ENCODE data around the gene ATF6. TPM values are rescaled to one million over a fixed set of nuclear protein-coding genes. Genes with fewer than 3 reads are reported as not detected.

ATF6 gene
- total and polyA plus RNA-seq, 9 of the 15 experiments (the other 6 are each of a cell fraction or from before 2014, with no cell fraction given) = 11.7 to 32.4 (median 20.4) TPM

DNA sequence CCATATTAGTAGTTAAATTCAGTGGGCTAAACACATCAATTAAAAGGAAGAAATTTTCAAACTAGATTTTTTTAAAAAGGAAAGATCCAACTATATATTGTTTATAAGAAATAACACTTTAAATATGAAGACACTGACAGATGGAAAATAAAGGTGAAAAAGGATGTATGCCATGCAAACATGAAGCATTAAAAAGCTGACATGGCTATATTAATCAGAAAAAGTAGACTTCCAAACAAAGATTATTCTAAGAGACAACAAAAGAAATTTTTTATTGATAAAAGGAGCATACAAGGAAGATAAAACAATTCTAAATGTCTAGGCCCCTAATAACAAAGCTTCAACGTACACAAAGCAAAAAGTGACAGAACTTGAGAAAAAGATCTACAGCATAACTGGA lies 92.2 kb downstream of the ATF6 start (continued):
- TF ChIP-seq, protein P1, sequence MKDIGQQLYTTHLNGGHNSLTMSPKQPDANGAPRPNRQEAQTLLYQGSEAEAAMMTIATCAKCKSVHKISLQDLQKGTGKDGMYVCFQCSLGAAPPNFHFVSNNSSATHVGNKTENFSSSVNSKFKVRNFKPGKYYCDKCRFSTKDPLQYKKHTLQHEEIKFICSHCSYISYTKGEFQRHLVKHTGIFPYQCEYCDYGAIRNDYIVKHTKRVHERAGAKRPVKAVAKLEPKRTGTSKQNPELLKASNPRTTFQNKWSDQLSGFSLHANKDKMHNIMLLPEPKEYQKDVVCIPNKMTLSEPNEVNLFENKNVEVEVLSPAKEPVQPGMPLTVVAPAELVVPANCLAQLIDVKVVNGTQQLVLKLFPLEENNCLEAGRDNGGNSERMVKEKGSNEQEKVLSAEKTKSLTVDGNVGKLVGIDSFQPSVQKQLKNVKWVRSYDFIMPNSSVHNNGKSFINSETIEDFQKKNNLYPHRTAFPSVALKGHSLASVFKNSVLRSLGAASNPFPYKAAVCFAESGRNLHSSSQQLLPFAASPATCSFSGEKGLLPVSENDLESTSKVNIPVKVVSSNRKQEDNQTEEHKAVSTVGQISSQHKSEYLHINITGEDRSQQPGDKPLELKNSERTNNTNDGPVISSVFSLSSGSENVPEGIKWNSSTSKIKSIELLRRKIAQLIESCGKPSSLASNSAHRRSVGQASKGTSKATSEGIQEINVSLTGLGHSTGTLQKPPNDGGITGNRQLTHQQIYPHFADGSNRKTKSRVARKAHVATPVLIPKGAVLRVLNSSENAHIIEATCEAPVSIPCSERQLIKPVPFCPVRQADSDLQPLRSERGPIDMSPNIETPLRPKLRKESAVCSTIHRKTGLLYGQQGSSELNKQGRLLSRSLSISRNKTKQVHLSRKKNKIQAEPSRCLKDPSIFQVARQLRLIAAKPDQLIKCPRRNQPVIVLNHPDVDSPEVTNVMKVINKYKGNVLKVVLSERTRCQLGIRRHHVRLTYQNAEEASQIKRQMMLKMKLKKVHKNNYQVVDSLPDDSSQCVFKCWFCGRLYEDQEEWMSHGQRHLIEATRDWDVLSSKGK (CRISPR knock-in tag; IDR thresholded peaks at IDR 0.05) = no peak
- TF ChIP-seq MAFK (IDR thresholded peaks at IDR 0.05; ENCODE audit: low read length) (peak; percentile 35; the same call in 1 of the 2 replicates), ZNF316 (IDR thresholded peaks at IDR 0.05) (peak; percentile 87)
- TF ChIP-seq, protein P2, sequence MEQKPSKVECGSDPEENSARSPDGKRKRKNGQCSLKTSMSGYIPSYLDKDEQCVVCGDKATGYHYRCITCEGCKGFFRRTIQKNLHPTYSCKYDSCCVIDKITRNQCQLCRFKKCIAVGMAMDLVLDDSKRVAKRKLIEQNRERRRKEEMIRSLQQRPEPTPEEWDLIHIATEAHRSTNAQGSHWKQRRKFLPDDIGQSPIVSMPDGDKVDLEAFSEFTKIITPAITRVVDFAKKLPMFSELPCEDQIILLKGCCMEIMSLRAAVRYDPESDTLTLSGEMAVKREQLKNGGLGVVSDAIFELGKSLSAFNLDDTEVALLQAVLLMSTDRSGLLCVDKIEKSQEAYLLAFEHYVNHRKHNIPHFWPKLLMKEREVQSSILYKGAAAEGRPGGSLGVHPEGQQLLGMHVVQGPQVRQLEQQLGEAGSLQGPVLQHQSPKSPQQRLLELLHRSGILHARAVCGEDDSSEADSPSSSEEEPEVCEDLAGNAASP (IDR thresholded peaks at IDR 0.05) = no peak

DNA sequence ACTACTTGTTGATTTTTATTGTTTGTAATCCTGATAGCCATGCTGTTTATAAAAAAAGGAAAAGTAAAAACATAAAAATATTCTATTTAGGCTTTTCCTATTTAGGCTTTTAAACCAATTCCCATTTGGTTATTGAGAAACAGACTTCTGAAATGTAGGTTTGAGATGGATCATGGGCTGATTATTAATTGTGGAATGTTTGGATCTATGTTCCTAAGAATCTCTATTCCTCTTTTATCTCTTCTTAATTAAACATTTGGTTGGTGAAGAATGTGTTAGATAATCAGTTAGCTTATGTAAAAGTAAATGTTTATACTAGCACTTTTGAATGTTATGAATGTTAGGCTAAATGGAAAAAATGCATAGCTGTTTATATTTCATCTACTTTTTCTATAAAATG lies 97.4 kb downstream of the ATF6 start:
- Histone ChIP-seq H2AFZ (ENCODE audit: low read depth, low read length) (no peak overlapping the region), H4K20me1 (replicated peaks; ENCODE audit: control insufficient read depth, insufficient read depth, low read length) (no peaks in the 10 kb centered on the region), H3K9me1 (ENCODE audit: control insufficient read depth, insufficient read depth, low read length) (no peaks in the 10 kb centered on the region), H3K9ac (ENCODE audit: insufficient read depth in 1 of 2, low read depth in 2 of 2, low read length in 2 of 2) (no peak overlapping the region), H3K27me3 (ENCODE audit: control insufficient read depth in 2 of 2, insufficient read depth in 2 of 2, low read length in 2 of 2) (no peaks in the 10 kb centered on the region), H3K4me1 (replicated peaks in 1 of 2; ENCODE audit: control insufficient read depth in 2 of 2, insufficient read depth in 2 of 2, low read length in 2 of 2) (no peaks in the 10 kb centered on the region), H3K79me2 (ENCODE audit: control insufficient read depth, insufficient read depth, low read length) (no peaks in the 10 kb centered on the region), H3K27ac (ENCODE audit: extremely low read depth, low read depth, low read length) (no peak overlapping the region), H3K36me3 (ENCODE audit: control insufficient read depth, insufficient read depth, low read length) (peaks cover 37% of the 10 kb centered on the region; the same call in 2 of the 3 replicates), H3K9me3 (replicated peaks; ENCODE audit: control insufficient read depth, insufficient read depth, low read depth, low read length) (no peaks in the 10 kb centered on the region), H3K4me3 (no peak overlapping the region), H3K4me2 (ENCODE audit: insufficient read depth, low read length) (no peak overlapping the region)
- POLR2A ChIA-PET = interaction anchor here (0.5 to 0.9 kb wide), 2 partner anchors 13 to 170 kb away, joined by 3 to 4 read pairs; no protein-coding TSS in a partner anchor
- in situ Hi-C loops (cut with MboI) (no loop called here), intact Hi-C loops (cut with micrococcal nuclease) (no loop called here)
- CTCF ChIA-PET (ENCODE audit: low intra/inter-chr PET ratio) = interaction anchor here (1.6 kb wide), 1 partner anchor 173 kb away, joined by 20 read pairs; no protein-coding TSS in a partner anchor
- DNase-seq (ENCODE audit: extremely low read depth in 1 of 4, low spot score in 3 of 4) = no peak
- no peak for ATAC-seq
- no TSS peak for BruUV-seq (replicated peaks)
- FAIRE-seq = no peak
- TF ChIP-seq, protein P3, sequence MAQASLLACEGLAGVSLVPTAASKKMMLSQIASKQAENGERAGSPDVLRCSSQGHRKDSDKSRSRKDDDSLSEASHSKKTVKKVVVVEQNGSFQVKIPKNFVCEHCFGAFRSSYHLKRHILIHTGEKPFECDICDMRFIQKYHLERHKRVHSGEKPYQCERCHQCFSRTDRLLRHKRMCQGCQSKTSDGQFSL (CRISPR knock-in tag; IDR thresholded peaks at IDR 0.05) = no peak
- TF ChIP-seq, protein P3 (tag; IDR thresholded peaks at IDR 0.05) = no peak
- TF ChIP-seq KDM2B (CRISPR knock-in tag; IDR thresholded peaks at IDR 0.05) (no peak), HDAC8 (tag; IDR thresholded peaks at IDR 0.05) (no peak), SAFB (IDR thresholded peaks at IDR 0.05; ENCODE audit: borderline replicate concordance, low read depth, low read length) (no peak), ZFP1 (CRISPR knock-in tag; IDR thresholded peaks at IDR 0.05) (no peak), STAT5A (IDR thresholded peaks at IDR 0.05; ENCODE audit: borderline replicate concordance, low read length) (no peak), ZC3H11A (IDR thresholded peaks at IDR 0.05; ENCODE audit: low read depth, low read length) (no peak)
- TF ChIP-seq, protein P4, sequence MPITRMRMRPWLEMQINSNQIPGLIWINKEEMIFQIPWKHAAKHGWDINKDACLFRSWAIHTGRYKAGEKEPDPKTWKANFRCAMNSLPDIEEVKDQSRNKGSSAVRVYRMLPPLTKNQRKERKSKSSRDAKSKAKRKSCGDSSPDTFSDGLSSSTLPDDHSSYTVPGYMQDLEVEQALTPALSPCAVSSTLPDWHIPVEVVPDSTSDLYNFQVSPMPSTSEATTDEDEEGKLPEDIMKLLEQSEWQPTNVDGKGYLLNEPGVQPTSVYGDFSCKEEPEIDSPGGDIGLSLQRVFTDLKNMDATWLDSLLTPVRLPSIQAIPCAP (CRISPR knock-in tag; IDR thresholded peaks at IDR 0.05; ENCODE audit: borderline replicate concordance) = no peak
- TF ChIP-seq, protein P5, sequence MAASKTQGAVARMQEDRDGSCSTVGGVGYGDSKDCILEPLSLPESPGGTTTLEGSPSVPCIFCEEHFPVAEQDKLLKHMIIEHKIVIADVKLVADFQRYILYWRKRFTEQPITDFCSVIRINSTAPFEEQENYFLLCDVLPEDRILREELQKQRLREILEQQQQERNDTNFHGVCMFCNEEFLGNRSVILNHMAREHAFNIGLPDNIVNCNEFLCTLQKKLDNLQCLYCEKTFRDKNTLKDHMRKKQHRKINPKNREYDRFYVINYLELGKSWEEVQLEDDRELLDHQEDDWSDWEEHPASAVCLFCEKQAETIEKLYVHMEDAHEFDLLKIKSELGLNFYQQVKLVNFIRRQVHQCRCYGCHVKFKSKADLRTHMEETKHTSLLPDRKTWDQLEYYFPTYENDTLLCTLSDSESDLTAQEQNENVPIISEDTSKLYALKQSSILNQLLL (CRISPR knock-in tag; IDR thresholded peaks at IDR 0.05; ENCODE audit: borderline replicate concordance) = no peak
